ENCODE results near the gene UCK2.

Gene UCK2

DNA sequence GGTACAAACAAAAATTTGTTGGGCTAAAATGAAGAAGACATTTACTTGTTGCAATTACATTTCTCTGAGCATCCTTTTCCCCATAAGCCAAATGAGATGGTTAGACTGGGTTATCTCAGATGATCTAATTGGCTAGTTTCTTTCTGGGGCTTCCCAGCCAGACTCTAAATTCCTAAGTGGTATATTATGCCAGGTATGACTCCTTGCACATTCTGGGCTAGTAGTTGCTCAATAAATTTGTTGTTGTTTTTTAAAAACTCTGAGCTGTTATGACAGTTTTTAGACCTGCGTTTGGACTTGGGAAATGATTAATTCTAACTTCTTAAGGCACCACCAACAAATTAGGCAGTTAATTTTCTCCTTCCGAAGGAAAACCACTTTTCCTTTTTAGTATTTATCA lies 66.1 kb downstream of the UCK2 start:
- H2BK15ac ChIP-seq (replicated peaks; ENCODE audit: low read depth), result no peak overlapping the region
- H3K9ac ChIP-seq (ENCODE audit: low read length), result no peak overlapping the region
- no peak overlapping the region for H2BK5ac ChIP-seq (ENCODE audit: low read length)
- peaks cover 37% of the 10 kb centered on the region for H3K79me1 ChIP-seq (ENCODE audit: low read length)
- no peak overlapping the region for H2BK120ac ChIP-seq (ENCODE audit: low read depth, low read length)
- H3K23ac ChIP-seq (ENCODE audit: low read length), result no peak overlapping the region
- DNase-seq, result no peak
- H4K8ac ChIP-seq (ENCODE audit: low read depth, low read length), result no peak overlapping the region
- peaks cover 32% of the 10 kb centered on the region for H3K79me2 ChIP-seq (ENCODE audit: control insufficient read depth, insufficient read depth, low read length)
- H3K4me2 ChIP-seq (ENCODE audit: low read length), result no peak overlapping the region
- no peak overlapping the region for H3K56ac ChIP-seq (ENCODE audit: low read length)
- no peak overlapping the region for H4K5ac ChIP-seq (ENCODE audit: low read length)
- peaks cover 16% of the 10 kb centered on the region for H3K36me3 ChIP-seq (ENCODE audit: control insufficient read depth, insufficient read depth, low read length)
- no peak overlapping the region for H3K18ac ChIP-seq (ENCODE audit: low read length)
- H3K4me1 ChIP-seq (ENCODE audit: control insufficient read depth, low read depth, low read length), result no peaks in the 10 kb centered on the region
- no CpG with 5 or more reads among the region's 2 CpGs for WGBS (ENCODE audit: extremely low coverage, insufficient coverage, low lambda C conversion rate)
- H3K27ac ChIP-seq (ENCODE audit: low read depth, low read length), result no peak overlapping the region
- no peaks in the 10 kb centered on the region for H3K27me3 ChIP-seq (ENCODE audit: insufficient read depth, low read length, poor library complexity)
- no peak overlapping the region for H3K4me3 ChIP-seq (ENCODE audit: low read length)
- no peak overlapping the region for H3K4ac ChIP-seq (ENCODE audit: low read depth, low read length)
- H2AK5ac ChIP-seq (ENCODE audit: low read length), result no peak overlapping the region

DNA sequence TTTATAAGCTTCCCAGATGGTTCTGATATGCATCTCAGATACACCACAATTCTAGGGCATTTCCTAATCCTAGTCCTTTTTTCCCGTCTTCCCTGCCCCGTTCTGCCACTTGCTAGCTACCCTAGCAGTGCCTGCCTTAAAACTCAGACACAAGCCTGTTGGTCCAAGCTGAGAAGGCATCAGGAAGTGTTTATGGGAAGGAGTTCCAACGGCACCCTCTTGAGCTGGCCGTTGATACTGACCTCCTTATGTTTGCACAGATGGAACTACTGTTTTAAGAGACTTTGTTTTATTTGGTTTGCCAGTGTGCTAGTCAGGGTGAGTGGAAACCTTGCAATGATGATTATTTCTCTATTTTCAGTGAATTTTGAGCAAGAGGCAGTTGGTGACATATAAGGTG lies 67.2 kb downstream of the UCK2 start:
- H2BK15ac ChIP-seq (replicated peaks; ENCODE audit: low read depth), result no peak overlapping the region
- H3K4ac ChIP-seq (ENCODE audit: low read depth, low read length), result no peak overlapping the region
- H3K27me3 ChIP-seq (ENCODE audit: insufficient read depth, low read length, poor library complexity), result no peaks in the 10 kb centered on the region
- no peak overlapping the region for H2BK5ac ChIP-seq (ENCODE audit: low read length)
- H3K23ac ChIP-seq (ENCODE audit: low read length), result no peak overlapping the region
- H3K79me1 ChIP-seq (ENCODE audit: low read length), result peaks cover 39% of the 10 kb centered on the region
- H2BK120ac ChIP-seq (ENCODE audit: low read depth, low read length), result no peak overlapping the region
- H3K18ac ChIP-seq (ENCODE audit: low read length), result no peak overlapping the region
- H3K27ac ChIP-seq (ENCODE audit: low read depth, low read length), result no peak overlapping the region
- no CpG with 5 or more reads among the region's 4 CpGs for WGBS (ENCODE audit: extremely low coverage, insufficient coverage, low lambda C conversion rate)
- H3K36me3 ChIP-seq (ENCODE audit: control insufficient read depth, insufficient read depth, low read length), result peaks cover 16% of the 10 kb centered on the region
- no peak overlapping the region for H4K8ac ChIP-seq (ENCODE audit: low read depth, low read length)
- no peak overlapping the region for H3K4me3 ChIP-seq (ENCODE audit: low read length)
- H3K4me1 ChIP-seq (ENCODE audit: control insufficient read depth, low read depth, low read length), result no peaks in the 10 kb centered on the region
- H2AK5ac ChIP-seq (ENCODE audit: low read length), result no peak overlapping the region
- no peak overlapping the region for H3K4me2 ChIP-seq (ENCODE audit: low read length)
- peaks cover 34% of the 10 kb centered on the region for H3K79me2 ChIP-seq (ENCODE audit: control insufficient read depth, insufficient read depth, low read length)
- H3K56ac ChIP-seq (ENCODE audit: low read length), result no peak overlapping the region
- peak; percentile 59 for DNase-seq
- no peak overlapping the region for H4K5ac ChIP-seq (ENCODE audit: low read length)
- no peak overlapping the region for H3K9ac ChIP-seq (ENCODE audit: low read length)

DNA sequence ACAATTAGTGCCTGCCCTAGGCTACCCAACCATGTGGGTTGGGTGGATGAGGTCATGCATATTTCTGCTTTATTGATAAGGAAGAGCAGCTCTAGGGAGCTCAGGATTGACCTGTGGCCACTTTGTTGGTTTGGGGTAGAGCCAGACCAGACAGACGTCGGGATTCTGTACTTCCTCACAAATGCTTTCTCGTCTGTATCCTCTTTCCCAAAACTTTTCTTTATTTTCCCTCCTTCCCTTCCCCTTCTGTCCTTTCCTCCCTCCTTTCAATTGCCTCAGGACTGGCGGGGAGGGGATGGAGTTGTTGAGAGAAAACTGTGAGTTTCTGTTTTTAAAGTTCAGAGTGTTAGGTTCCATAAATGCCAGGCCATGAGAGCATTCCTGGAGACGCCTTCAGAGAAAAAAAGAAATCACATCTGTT lies 68.0 kb downstream of the UCK2 start:
- H3K9ac ChIP-seq (ENCODE audit: low read length), result no peak overlapping the region
- no peak overlapping the region for H3K4me2 ChIP-seq (ENCODE audit: low read length)
- H2BK120ac ChIP-seq (ENCODE audit: low read depth, low read length), result no peak overlapping the region
- peak; percentile 40 for DNase-seq
- H2AK5ac ChIP-seq (ENCODE audit: low read length), result no peak overlapping the region
- no peak overlapping the region for H4K8ac ChIP-seq (ENCODE audit: low read depth, low read length)
- no CpG with 5 or more reads among the region's 5 CpGs for WGBS (ENCODE audit: extremely low coverage, insufficient coverage, low lambda C conversion rate)
- no peak overlapping the region for H2BK15ac ChIP-seq (replicated peaks; ENCODE audit: low read depth)
- H3K4ac ChIP-seq (ENCODE audit: low read depth, low read length), result no peak overlapping the region
- no peak overlapping the region for H2BK5ac ChIP-seq (ENCODE audit: low read length)
- peaks cover 17% of the 10 kb centered on the region for H3K36me3 ChIP-seq (ENCODE audit: control insufficient read depth, insufficient read depth, low read length)
- peaks cover 41% of the 10 kb centered on the region for H3K79me1 ChIP-seq (ENCODE audit: low read length)
- H3K18ac ChIP-seq (ENCODE audit: low read length), result no peak overlapping the region
- no peak overlapping the region for H3K56ac ChIP-seq (ENCODE audit: low read length)
- no peak overlapping the region for H3K23ac ChIP-seq (ENCODE audit: low read length)
- no peak overlapping the region for H3K27ac ChIP-seq (ENCODE audit: low read depth, low read length)
- H3K79me2 ChIP-seq (ENCODE audit: control insufficient read depth, insufficient read depth, low read length), result peaks cover 35% of the 10 kb centered on the region
- H3K27me3 ChIP-seq (ENCODE audit: insufficient read depth, low read length, poor library complexity), result no peaks in the 10 kb centered on the region
- peaks cover 2% of the 10 kb centered on the region for H3K4me1 ChIP-seq (ENCODE audit: control insufficient read depth, low read depth, low read length)
- no peak overlapping the region for H4K5ac ChIP-seq (ENCODE audit: low read length)
- no peak overlapping the region for H3K4me3 ChIP-seq (ENCODE audit: low read length)

DNA sequence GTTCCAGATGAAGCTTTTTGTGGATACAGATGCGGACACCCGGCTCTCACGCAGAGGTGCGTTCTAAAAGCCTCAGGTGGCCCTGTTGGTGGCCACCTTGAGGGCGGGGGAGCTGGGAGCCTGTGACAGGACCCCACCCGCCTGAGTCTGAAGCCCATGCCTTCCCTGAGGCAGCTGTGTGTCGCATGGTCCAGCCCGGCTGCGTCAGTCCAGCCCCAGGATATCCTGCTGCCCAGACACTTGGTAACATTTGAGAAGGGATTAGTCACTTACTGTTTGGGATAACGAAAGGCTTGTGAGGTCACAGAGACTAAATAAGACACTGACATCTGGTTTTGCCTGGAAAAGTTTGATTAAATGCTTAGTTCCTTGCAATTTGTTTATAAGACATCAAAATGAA lies 68.9 kb downstream of the UCK2 start:
- Histone ChIP-seq H3K4me2 (ENCODE audit: low read length) (no peak overlapping the region), H3K18ac (ENCODE audit: low read length) (no peak overlapping the region), H4K8ac (ENCODE audit: low read depth, low read length) (no peak overlapping the region), H3K36me3 (ENCODE audit: control insufficient read depth, insufficient read depth, low read length) (peaks cover 17% of the 10 kb centered on the region), H2BK120ac (ENCODE audit: low read depth, low read length) (no peak overlapping the region), H3K23ac (ENCODE audit: low read length) (no peak overlapping the region), H3K4me1 (ENCODE audit: control insufficient read depth, low read depth, low read length) (peaks cover 2% of the 10 kb centered on the region), H4K5ac (ENCODE audit: low read length) (no peak overlapping the region), H3K27me3 (ENCODE audit: insufficient read depth, low read length, poor library complexity) (no peaks in the 10 kb centered on the region), H3K4me3 (ENCODE audit: low read length) (no peak overlapping the region), H3K79me2 (ENCODE audit: control insufficient read depth, insufficient read depth, low read length) (peaks cover 31% of the 10 kb centered on the region), H2BK15ac (replicated peaks; ENCODE audit: low read depth) (no peak overlapping the region), H2AK5ac (ENCODE audit: low read length) (no peak overlapping the region), H3K9ac (ENCODE audit: low read length) (no peak overlapping the region), H3K79me1 (ENCODE audit: low read length) (peaks cover 41% of the 10 kb centered on the region), H2BK5ac (ENCODE audit: low read length) (no peak overlapping the region), H3K4ac (ENCODE audit: low read depth, low read length) (no peak overlapping the region), H3K56ac (ENCODE audit: low read length) (no peak overlapping the region), H3K27ac (ENCODE audit: low read depth, low read length) (no peak overlapping the region)
- no peak for DNase-seq
- no CpG with 5 or more reads among the region's 10 CpGs for WGBS (ENCODE audit: extremely low coverage, insufficient coverage, low lambda C conversion rate)

DNA sequence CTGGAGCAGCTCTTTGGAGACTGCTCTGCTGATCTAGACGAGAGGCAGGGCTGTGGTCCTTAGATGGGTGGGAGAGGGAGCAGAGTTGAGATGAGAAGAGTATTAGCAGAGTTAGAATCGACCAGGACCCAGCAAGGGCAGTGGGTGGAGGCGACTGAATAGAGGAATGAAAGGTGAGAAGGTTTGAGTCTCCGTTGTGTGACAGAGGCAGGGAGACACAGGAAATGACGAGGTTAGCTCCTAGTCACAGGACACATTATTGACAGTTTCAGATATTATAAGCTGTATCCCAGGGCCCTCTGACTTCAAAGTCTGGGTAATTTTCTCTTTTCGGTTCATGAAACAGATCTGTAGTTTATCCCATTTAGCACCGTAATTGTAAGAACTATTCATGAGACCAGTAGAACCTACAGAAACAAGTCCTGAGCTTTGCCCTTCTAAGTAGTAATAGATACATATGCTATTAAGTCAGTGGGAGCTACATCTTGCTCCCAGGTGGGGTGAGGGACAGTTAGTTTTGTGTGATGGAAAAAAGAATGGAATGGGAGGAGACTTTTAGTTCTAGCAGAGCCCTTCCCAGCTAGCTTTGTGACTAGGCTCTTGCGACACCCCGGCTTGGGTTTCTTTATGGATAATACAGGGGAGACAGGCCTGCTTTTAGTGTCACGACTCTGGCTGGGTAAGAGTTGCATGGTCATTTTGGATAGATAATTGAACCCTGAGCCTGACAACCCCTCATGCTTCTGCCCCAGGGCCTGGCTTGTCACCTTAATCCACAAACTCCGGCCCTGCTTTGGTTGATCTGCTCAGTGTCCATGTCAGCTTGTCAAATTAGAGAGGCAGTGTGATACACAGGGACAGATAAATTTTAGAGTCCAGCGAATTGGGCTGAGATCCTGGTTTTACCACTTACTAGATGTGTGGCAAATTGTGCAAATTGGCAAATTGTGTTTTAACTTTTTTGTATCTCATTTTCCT lies 70.2 kb downstream of the UCK2 start:
- Histone ChIP-seq H3K56ac (ENCODE audit: low read length) (no peak overlapping the region), H3K4me1 (ENCODE audit: control insufficient read depth, low read depth, low read length) (peaks cover 2% of the 10 kb centered on the region), H2BK5ac (ENCODE audit: low read length) (no peak overlapping the region)

More for the DNA sequence above, 70.2 kb downstream of the UCK2 start:
- H3K18ac ChIP-seq (ENCODE audit: low read length), result no peak overlapping the region
- peaks cover 30% of the 10 kb centered on the region for H3K79me1 ChIP-seq (ENCODE audit: low read length)
- H3K79me2 ChIP-seq (ENCODE audit: control insufficient read depth, insufficient read depth, low read length), result peaks cover 20% of the 10 kb centered on the region
- H3K4me2 ChIP-seq (ENCODE audit: low read length), result no peak overlapping the region
- H3K27ac ChIP-seq (ENCODE audit: low read depth, low read length), result no peak overlapping the region
- peaks cover 7% of the 10 kb centered on the region for H3K36me3 ChIP-seq (ENCODE audit: control insufficient read depth, insufficient read depth, low read length)
- no peak overlapping the region for H3K23ac ChIP-seq (ENCODE audit: low read length)
- H3K9ac ChIP-seq (ENCODE audit: low read length), result no peak overlapping the region
- H3K27me3 ChIP-seq (ENCODE audit: insufficient read depth, low read length, poor library complexity), result no peaks in the 10 kb centered on the region
- WGBS (ENCODE audit: extremely low coverage, insufficient coverage, low lambda C conversion rate), result no CpG with 5 or more reads among the region's 12 CpGs
- no peak for DNase-seq
- no peak overlapping the region for H3K4me3 ChIP-seq (ENCODE audit: low read length)
- H4K5ac ChIP-seq (ENCODE audit: low read length), result no peak overlapping the region
- H2AK5ac ChIP-seq (ENCODE audit: low read length), result no peak overlapping the region
- H4K8ac ChIP-seq (ENCODE audit: low read depth, low read length), result no peak overlapping the region
- H2BK120ac ChIP-seq (ENCODE audit: low read depth, low read length), result no peak overlapping the region
- H3K4ac ChIP-seq (ENCODE audit: low read depth, low read length), result no peak overlapping the region
- no peak overlapping the region for H2BK15ac ChIP-seq (replicated peaks; ENCODE audit: low read depth)
